HG03432 (cell line): Measurements from ENCODE around the gene RTEL1.
"Not testable (repeated sequence)": the region's sequence is repeated elsewhere in the genome, so short reads cannot be mapped to it uniquely, and the experiment has no call there.

Experiments used
- ATAC-seq: cut with Tn5 transposase; IDR thresholded peaks from one replicate; pipeline ENCODE4 v1.9.1; 2021; ENCODE audit warnings: mild to moderate bottlenecking, moderate library complexity; ENCODE audit not compliant: unreplicated experiment

The RTEL1 gene

GRCh38 chr20:63627129-63627750 lies 30.9 kb upstream of the RTEL1 start:
- ATAC-seq = peak; percentile 76

- no peak for ATAC-seq
Measured at GRCh38 chr20:63627751-63628245, 30.3 kb upstream of the RTEL1 start.

DNA sequence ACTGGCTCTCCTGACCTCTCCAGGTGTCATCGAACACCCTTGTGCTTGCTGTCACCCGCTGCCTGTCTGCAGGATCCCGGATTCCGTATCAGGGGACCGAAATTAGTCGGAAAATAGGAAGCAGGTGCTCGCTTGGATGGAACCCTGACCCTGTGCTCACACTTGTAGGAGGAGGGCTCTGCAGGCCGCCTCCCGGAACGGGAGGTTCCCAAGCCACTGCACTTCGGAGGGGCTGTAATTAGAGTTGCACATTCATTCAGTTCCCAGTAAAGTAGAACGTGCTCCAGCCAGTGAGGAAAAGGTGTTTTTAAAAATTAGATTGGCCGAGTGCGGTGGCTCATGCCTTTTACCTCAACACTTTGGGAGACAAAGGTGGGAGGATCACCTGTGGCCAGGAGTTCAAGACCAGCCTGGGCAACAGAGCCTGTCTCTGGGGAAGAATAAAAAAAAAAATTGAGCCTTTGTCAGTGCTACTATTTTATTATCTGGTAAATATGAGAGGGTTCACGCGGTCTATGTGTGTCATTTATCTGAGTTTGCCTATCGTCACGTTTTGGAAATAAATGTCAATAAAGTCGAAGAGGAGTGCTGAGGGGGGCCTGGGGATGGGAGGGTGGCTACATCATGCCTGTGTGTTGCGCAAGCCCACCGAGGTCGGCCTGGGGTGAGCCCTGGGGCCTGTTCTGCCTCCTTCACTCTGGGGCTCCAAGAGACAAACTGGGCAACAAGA lies 29.7 kb upstream of the RTEL1 start:
- no peak for ATAC-seq

- ATAC-seq = not testable (repeated sequence)
Measured at GRCh38 chr20:63630956-63631355, 27.2 kb upstream of the RTEL1 start.

GRCh38 chr20:63631426-63631825 lies 26.7 kb upstream of the RTEL1 start:
- not testable (repeated sequence) for ATAC-seq

- ATAC-seq = no peak
Measured at GRCh38 chr20:63633732-63634131, 24.4 kb upstream of the RTEL1 start.

DNA sequence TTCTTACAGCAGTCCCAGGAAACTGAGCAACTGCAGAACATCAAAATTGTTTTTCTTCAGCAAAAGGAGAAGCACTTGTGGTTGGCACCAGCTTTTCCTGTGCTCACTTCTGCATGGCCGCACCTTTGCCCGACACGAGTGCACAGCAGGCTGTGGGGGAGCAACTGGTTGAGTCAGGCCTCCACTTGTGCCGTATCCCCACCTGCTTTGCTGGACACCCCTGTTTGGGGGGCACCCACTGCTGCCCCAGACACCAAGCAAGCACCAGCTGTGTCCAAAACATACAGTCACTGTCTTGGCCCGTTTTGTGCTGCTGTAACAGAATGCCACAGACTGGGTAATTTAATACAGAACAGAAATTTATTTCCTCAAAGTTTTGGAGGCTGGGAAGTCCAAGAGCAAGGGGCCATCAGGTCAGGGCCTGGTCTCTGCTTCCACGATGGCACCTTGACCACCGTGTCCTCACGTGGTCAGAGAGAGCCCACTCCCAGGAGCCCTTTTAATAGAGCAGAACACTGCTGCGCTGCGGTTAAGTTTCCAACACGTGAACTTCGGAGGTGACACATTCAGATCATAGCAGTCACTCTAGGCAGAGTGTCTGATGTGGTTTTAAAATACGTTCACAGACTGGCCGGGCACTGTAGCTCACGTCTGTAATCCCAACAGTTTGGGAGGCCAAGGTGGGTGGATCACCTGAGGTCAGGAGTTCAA lies 22.5 kb upstream of the RTEL1 start:
- ATAC-seq = peak; percentile 47

- no peak for ATAC-seq
Measured at GRCh38 chr20:63636752-63637628, 21.1 kb upstream of the RTEL1 start.

DNA sequence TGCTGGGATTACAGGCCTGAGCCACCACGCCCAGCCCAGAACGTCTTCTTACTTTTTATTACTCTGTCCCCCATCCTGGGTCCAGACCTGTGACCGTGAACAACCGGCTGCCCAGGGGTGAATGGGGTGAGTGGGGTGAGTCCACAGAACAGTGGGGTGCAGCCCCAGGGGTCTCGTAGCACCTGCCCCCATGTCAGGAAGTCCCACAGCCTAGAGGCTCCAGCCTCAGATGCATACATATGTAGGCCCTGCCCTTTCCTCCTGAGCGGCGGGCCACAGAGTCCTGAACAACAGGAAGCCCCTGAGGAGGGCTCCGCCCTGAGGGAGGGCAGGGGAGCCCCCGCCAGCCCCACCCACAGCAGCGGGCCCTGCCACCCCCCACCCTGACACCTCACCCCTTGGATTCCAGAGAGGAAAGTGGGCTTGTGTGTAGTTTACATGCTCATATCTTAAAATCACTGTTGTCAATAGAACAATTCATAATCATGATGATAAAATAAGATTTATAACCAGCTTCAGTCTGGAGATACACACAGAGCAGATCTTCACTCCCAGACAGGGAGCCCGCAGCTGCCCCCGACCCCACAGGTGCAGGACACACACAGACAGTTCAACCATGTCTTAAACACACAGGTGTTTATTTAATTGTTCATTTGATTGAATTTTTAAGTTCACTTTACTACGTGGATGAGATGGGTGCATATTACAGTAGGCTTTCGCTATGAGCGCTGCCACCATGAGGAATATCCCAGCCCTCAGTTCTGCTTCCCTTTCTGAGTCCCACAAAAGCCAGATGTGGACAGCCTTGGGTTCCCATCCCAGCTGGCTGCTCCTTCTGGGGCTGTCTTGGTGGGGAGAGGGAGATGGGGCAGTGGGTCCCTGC lies 18.8 kb upstream of the RTEL1 start:
- ATAC-seq = no peak

- no peak for ATAC-seq
Measured at GRCh38 chr20:63640086-63640485, 18.0 kb upstream of the RTEL1 start.

- peak; percentile 14 for ATAC-seq
Measured at GRCh38 chr20:63640686-63641085, 17.4 kb upstream of the RTEL1 start.

DNA sequence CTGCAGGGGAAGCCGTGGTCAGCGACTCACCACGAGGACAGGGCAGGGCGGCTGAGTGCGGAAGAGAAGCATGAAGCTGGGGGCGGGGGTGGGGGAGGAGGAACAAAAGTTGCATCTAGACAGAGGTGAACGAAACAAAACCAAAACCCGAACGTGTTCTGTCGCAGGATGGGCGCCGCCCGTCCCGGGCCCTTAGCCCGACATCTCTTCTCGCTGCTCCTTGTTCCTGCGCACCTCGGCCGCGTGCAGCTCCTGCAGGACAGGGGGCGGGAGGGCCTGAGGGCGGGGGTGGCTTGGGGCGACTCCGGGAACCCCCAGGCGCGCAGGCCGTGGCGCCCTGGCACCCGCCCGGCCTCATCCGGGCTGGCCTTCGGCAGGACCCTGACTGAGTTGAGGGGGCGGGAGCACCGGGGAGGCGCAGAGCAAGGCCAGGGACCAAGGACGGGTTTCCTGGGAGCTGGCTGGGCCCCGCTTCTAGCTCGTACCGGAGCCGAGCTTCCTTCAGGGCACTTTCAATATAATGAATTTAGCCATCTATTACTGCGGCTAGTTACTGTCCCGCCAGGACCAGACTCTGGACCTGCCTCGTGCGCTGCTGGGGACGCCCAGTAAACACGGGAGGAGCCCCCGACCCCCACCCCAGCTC lies 16.8 kb upstream of the RTEL1 start:
- peak; percentile 29 for ATAC-seq

DNA sequence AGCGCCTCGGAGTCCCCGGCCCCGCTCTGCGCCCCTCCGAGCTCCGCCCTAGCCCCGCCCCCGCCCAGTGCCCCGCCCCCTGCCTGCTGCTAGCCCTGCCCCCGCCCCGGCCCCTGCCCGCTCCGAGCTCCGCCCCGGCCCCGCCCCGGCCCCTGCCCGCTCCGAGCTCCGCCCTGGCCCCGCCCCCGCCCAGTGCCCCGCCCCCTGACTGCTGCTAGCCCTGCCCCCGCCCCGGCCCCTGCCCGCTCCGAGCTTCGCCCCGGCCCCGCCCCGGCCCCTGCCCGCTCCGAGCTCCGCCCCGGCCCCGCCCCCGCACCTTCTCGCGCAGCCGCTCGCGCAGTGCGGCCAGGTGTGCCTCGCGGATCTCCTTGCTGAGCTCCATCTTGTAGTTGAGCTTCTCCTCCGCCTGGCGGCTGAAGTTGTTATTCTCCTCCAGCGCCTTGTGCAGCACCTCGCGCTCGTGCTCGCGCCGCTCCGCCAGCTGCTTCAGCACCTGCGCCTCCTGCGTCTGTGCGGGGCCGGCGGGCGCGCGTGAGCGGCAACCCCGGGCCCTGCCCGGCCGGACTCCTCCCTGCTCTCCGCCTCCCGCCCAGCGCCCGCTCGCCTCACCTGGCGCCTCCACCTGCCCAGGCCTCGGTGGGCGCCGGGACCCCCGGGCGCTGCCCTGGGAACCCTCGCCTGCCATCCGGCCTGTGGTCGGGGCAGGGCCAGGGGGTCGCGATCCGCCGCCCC lies 16.2 kb upstream of the RTEL1 start:
- peak; percentile 61 for ATAC-seq

GRCh38 chr20:63642527-63643247 lies 15.4 kb upstream of the RTEL1 start:
- no peak for ATAC-seq

GRCh38 chr20:63643499-63643898 lies 14.6 kb upstream of the RTEL1 start:
- no peak for ATAC-seq

- ATAC-seq = no peak
Measured at GRCh38 chr20:63643946-63644345, 14.2 kb upstream of the RTEL1 start.

GRCh38 chr20:63645218-63645617 lies 12.9 kb upstream of the RTEL1 start:
- no peak for ATAC-seq

DNA sequence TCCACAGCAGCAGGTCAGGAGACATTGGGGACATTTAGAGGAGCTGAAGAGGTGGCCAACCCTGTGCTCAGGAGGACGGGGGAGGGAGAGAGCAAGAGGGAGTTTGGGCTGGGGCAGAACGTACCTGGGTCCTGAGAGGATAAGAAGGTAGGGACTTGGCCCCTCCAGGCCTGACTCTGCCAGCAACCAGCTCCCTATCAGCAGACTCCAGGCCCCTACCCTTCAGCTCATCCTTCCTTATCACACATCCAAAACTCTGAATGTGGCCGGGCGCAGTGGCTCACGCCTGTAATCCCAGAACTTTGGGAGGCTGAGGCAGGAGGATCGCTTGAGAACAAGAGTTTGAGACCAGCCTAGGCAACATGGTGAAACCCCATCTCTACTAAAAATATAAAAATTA lies 9.9 kb upstream of the RTEL1 start:
- ATAC-seq = no peak
